Measurements from ENCODE around the gene C3orf20.
A peak's percentile ranks its signal among the peaks of the same experiment; 100 is the strongest.

Gene C3orf20

GRCh38 chr3:14718539-14718938 lies 43.6 kb downstream of the C3orf20 start:
- Histone ChIP-seq H3K4me3 (ENCODE audit: insufficient read depth, low read depth, low read length) (no peak overlapping the region), H3K27ac (ENCODE audit: insufficient read depth, low read depth, low read length, poor library complexity, severe bottlenecking) (no peak overlapping the region), H3K4me1 (ENCODE audit: control insufficient read depth, insufficient read depth, low read length) (no peaks in the 10 kb centered on the region), H3K36me3 (ENCODE audit: control insufficient read depth, insufficient read depth, low read length) (no peaks in the 10 kb centered on the region), H3K9me3 (ENCODE audit: control insufficient read depth, low read length) (no peaks in the 10 kb centered on the region), H3K27me3 (ENCODE audit: control insufficient read depth, insufficient read depth, low read length, poor library complexity, severe bottlenecking) (peaks cover 4% of the 10 kb centered on the region)
- 93% methylated on average over 2 of the region's 2 CpGs for WGBS, 2 experiments

- WGBS, 2 experiments, result 93 to 94% methylated on average over 2 of the region's 2 CpGs
- H3K9me3 ChIP-seq (ENCODE audit: control insufficient read depth, low read length), result no peaks in the 10 kb centered on the region
- H3K36me3 ChIP-seq (ENCODE audit: control insufficient read depth, insufficient read depth, low read length), result no peaks in the 10 kb centered on the region
- no peak overlapping the region for H3K27ac ChIP-seq (ENCODE audit: insufficient read depth, low read depth, low read length, poor library complexity, severe bottlenecking)
- no peak overlapping the region for H3K4me3 ChIP-seq (ENCODE audit: insufficient read depth, low read depth, low read length)
- H3K4me1 ChIP-seq (ENCODE audit: control insufficient read depth, insufficient read depth, low read length), result no peaks in the 10 kb centered on the region
- H3K27me3 ChIP-seq (ENCODE audit: control insufficient read depth, insufficient read depth, low read length, poor library complexity, severe bottlenecking), result peaks cover 2% of the 10 kb centered on the region
Observed at GRCh38 chr3:14719006-14719405, 44.1 kb downstream of the C3orf20 start.

- Histone ChIP-seq H3K4me3 (ENCODE audit: insufficient read depth, low read depth, low read length) (no peak overlapping the region), H3K9me3 (ENCODE audit: control insufficient read depth, low read length) (no peaks in the 10 kb centered on the region), H3K36me3 (ENCODE audit: control insufficient read depth, insufficient read depth, low read length) (no peaks in the 10 kb centered on the region), H3K27me3 (ENCODE audit: control insufficient read depth, insufficient read depth, low read length, poor library complexity, severe bottlenecking) (no peaks in the 10 kb centered on the region), H3K27ac (ENCODE audit: insufficient read depth, low read depth, low read length, poor library complexity, severe bottlenecking) (no peak overlapping the region), H3K4me1 (ENCODE audit: control insufficient read depth, insufficient read depth, low read length) (peaks cover 4% of the 10 kb centered on the region)
- WGBS, 2 experiments, result 88 to 89% methylated on average over 8 of the region's 8 CpGs
Observed at GRCh38 chr3:14721126-14721864, 46.4 kb downstream of the C3orf20 start.

- no peak overlapping the region for H3K4me3 ChIP-seq (ENCODE audit: insufficient read depth, low read depth, low read length)
- no peaks in the 10 kb centered on the region for H3K27me3 ChIP-seq (ENCODE audit: control insufficient read depth, insufficient read depth, low read length, poor library complexity, severe bottlenecking)
- WGBS, 2 experiments, result 94 to 95% methylated on average over 5 of the region's 5 CpGs
- H3K9me3 ChIP-seq (ENCODE audit: control insufficient read depth, low read length), result no peaks in the 10 kb centered on the region
- H3K36me3 ChIP-seq (ENCODE audit: control insufficient read depth, insufficient read depth, low read length), result no peaks in the 10 kb centered on the region
- no peak overlapping the region for H3K27ac ChIP-seq (ENCODE audit: insufficient read depth, low read depth, low read length, poor library complexity, severe bottlenecking)
- H3K4me1 ChIP-seq (ENCODE audit: control insufficient read depth, insufficient read depth, low read length), result peaks cover 4% of the 10 kb centered on the region
Observed at GRCh38 chr3:14725013-14725412, 50.1 kb downstream of the C3orf20 start.

- peaks cover 4% of the 10 kb centered on the region for H3K4me1 ChIP-seq (ENCODE audit: control insufficient read depth, insufficient read depth, low read length)
Observed at GRCh38 chr3:14725564-14726440, 50.9 kb downstream of the C3orf20 start.

GRCh38 chr3:14726441-14726780 lies 51.5 kb downstream of the C3orf20 start:
- H3K4me1 ChIP-seq (ENCODE audit: control insufficient read depth, insufficient read depth, low read length), result peaks cover 4% of the 10 kb centered on the region
- H3K4me3 ChIP-seq (ENCODE audit: insufficient read depth, low read depth, low read length), result no peak overlapping the region
- H3K36me3 ChIP-seq (ENCODE audit: control insufficient read depth, insufficient read depth, low read length), result no peaks in the 10 kb centered on the region
- WGBS, 2 experiments, result 91 to 93% methylated on average over 6 of the region's 6 CpGs
- no peaks in the 10 kb centered on the region for H3K27me3 ChIP-seq (ENCODE audit: control insufficient read depth, insufficient read depth, low read length, poor library complexity, severe bottlenecking)
- no peaks in the 10 kb centered on the region for H3K9me3 ChIP-seq (ENCODE audit: control insufficient read depth, low read length)
- H3K27ac ChIP-seq (ENCODE audit: insufficient read depth, low read depth, low read length, poor library complexity, severe bottlenecking), result no peak overlapping the region

More at GRCh38 chr3:14725564-14726440, 50.9 kb downstream of the C3orf20 start:
- H3K4me3 ChIP-seq (ENCODE audit: insufficient read depth, low read depth, low read length), result no peak overlapping the region
- no peaks in the 10 kb centered on the region for H3K36me3 ChIP-seq (ENCODE audit: control insufficient read depth, insufficient read depth, low read length)
- 79 to 83% methylated on average over 9 of the region's 9 CpGs for WGBS, 2 experiments
- H3K9me3 ChIP-seq (ENCODE audit: control insufficient read depth, low read length), result no peaks in the 10 kb centered on the region
- H3K27me3 ChIP-seq (ENCODE audit: control insufficient read depth, insufficient read depth, low read length, poor library complexity, severe bottlenecking), result no peaks in the 10 kb centered on the region
- peak overlapping the region; percentile 41 for H3K27ac ChIP-seq (ENCODE audit: insufficient read depth, low read depth, low read length, poor library complexity, severe bottlenecking)

GRCh38 chr3:14728113-14728512 lies 53.2 kb downstream of the C3orf20 start:
- Histone ChIP-seq H3K4me3 (ENCODE audit: insufficient read depth, low read depth, low read length) (no peak overlapping the region), H3K36me3 (ENCODE audit: control insufficient read depth, insufficient read depth, low read length) (no peaks in the 10 kb centered on the region), H3K4me1 (ENCODE audit: control insufficient read depth, insufficient read depth, low read length) (peaks cover 4% of the 10 kb centered on the region), H3K27me3 (ENCODE audit: control insufficient read depth, insufficient read depth, low read length, poor library complexity, severe bottlenecking) (no peaks in the 10 kb centered on the region), H3K9me3 (ENCODE audit: control insufficient read depth, low read length) (no peaks in the 10 kb centered on the region), H3K27ac (ENCODE audit: insufficient read depth, low read depth, low read length, poor library complexity, severe bottlenecking) (no peak overlapping the region)
- WGBS, 2 experiments, result 90 to 97% methylated on average over 5 of the region's 5 CpGs

GRCh38 chr3:14730703-14731382 lies 55.9 kb downstream of the C3orf20 start:
- Histone ChIP-seq H3K9me3 (ENCODE audit: control insufficient read depth, low read length) (no peaks in the 10 kb centered on the region), H3K4me1 (ENCODE audit: control insufficient read depth, insufficient read depth, low read length) (peaks cover under 1% of the 10 kb centered on the region), H3K36me3 (ENCODE audit: control insufficient read depth, insufficient read depth, low read length) (no peaks in the 10 kb centered on the region), H3K4me3 (ENCODE audit: insufficient read depth, low read depth, low read length) (no peak overlapping the region), H3K27me3 (ENCODE audit: control insufficient read depth, insufficient read depth, low read length, poor library complexity, severe bottlenecking) (no peaks in the 10 kb centered on the region), H3K27ac (ENCODE audit: insufficient read depth, low read depth, low read length, poor library complexity, severe bottlenecking) (no peak overlapping the region)
- 91% methylated on average over 5 to 6 of the region's 6 CpGs for WGBS, 2 experiments

GRCh38 chr3:14740983-14741382 lies 66.0 kb downstream of the C3orf20 start:
- H3K9me3 ChIP-seq (ENCODE audit: control insufficient read depth, low read length), result no peaks in the 10 kb centered on the region
- H3K36me3 ChIP-seq (ENCODE audit: control insufficient read depth, insufficient read depth, low read length), result no peaks in the 10 kb centered on the region
- H3K4me3 ChIP-seq (ENCODE audit: insufficient read depth, low read depth, low read length), result no peak overlapping the region
- H3K27me3 ChIP-seq (ENCODE audit: control insufficient read depth, insufficient read depth, low read length, poor library complexity, severe bottlenecking), result no peaks in the 10 kb centered on the region
- 88% methylated on average over 5 of the region's 5 CpGs for WGBS, 2 experiments
- no peaks in the 10 kb centered on the region for H3K4me1 ChIP-seq (ENCODE audit: control insufficient read depth, insufficient read depth, low read length)
- no peak overlapping the region for H3K27ac ChIP-seq (ENCODE audit: insufficient read depth, low read depth, low read length, poor library complexity, severe bottlenecking)

- Histone ChIP-seq H3K27ac (ENCODE audit: insufficient read depth, low read depth, low read length, poor library complexity, severe bottlenecking) (no peak overlapping the region), H3K27me3 (ENCODE audit: control insufficient read depth, insufficient read depth, low read length, poor library complexity, severe bottlenecking) (no peaks in the 10 kb centered on the region), H3K9me3 (ENCODE audit: control insufficient read depth, low read length) (no peaks in the 10 kb centered on the region), H3K4me3 (ENCODE audit: insufficient read depth, low read depth, low read length) (no peak overlapping the region), H3K4me1 (ENCODE audit: control insufficient read depth, insufficient read depth, low read length) (no peaks in the 10 kb centered on the region), H3K36me3 (ENCODE audit: control insufficient read depth, insufficient read depth, low read length) (no peaks in the 10 kb centered on the region)
- 85 to 88% methylated on average over 2 of the region's 2 CpGs for WGBS, 2 experiments
Observed at GRCh38 chr3:14741510-14741909, 66.6 kb downstream of the C3orf20 start.
